ENCODE measurements around the gene CHST9. TPM values are rescaled to one million over a fixed set of nuclear protein-coding genes. Genes with fewer than 3 reads are reported as not detected.
"Not testable (repeated sequence)": the region's sequence is repeated elsewhere in the genome, so short reads cannot be mapped to it uniquely, and the experiment has no call there.

CHST9 gene
- total RNA-seq, 4 donors from 2014 or later = 0.53 to 4.5 (median 1.8) TPM

- 73 to 78% methylated on average over 4 of the region's 4 CpGs for WGBS, 2 donors
Observed at GRCh38 chr18:26978812-26979341, 206.2 kb downstream of the CHST9 start.

GRCh38 chr18:26977781-26978180, 207.3 kb downstream of the CHST9 start:
- no peaks in the 10 kb centered on the region for H3K4me1 ChIP-seq
- DNase-seq = no peak
- no peak for TF ChIP-seq CTCF (IDR thresholded peaks at IDR 0.05)
- no peak for TF ChIP-seq POLR2A (IDR thresholded peaks at IDR 0.05)
- no peak overlapping the region for H3K27ac ChIP-seq
- H3K27me3 ChIP-seq = no peaks in the 10 kb centered on the region
- 88 to 95% methylated on average over 1 of the region's 1 CpG for WGBS, 2 donors
- no peaks in the 10 kb centered on the region for H3K36me3 ChIP-seq
- no peak overlapping the region for H3K4me3 ChIP-seq
- intact Hi-C loops (cut with DNase I) = no loop called here
- no peaks in the 10 kb centered on the region for H3K9me3 ChIP-seq

More at GRCh38 chr18:26978812-26979341, 206.2 kb downstream of the CHST9 start:
- TF ChIP-seq POLR2A (IDR thresholded peaks at IDR 0.05) (no peak), CTCF (IDR thresholded peaks at IDR 0.05) (no peak)
- Histone ChIP-seq H3K27ac (no peak overlapping the region), H3K4me3 (no peak overlapping the region), H3K36me3 (no peaks in the 10 kb centered on the region), H3K4me1 (no peaks in the 10 kb centered on the region), H3K9me3 (no peaks in the 10 kb centered on the region), H3K27me3 (no peaks in the 10 kb centered on the region)
- DNase-seq = no peak
- intact Hi-C loops (cut with DNase I) = no loop called here

GRCh38 chr18:26976206-26976605, 208.9 kb downstream of the CHST9 start:
- Histone ChIP-seq H3K36me3 (no peaks in the 10 kb centered on the region), H3K4me3 (no peak overlapping the region), H3K9me3 (no peaks in the 10 kb centered on the region), H3K4me1 (no peaks in the 10 kb centered on the region), H3K27ac (no peak overlapping the region), H3K27me3 (no peaks in the 10 kb centered on the region)
- TF ChIP-seq CTCF (IDR thresholded peaks at IDR 0.05) (no peak), POLR2A (IDR thresholded peaks at IDR 0.05) (no peak)
- DNase-seq = no peak
- intact Hi-C loops (cut with DNase I) = no loop called here
- WGBS, 2 donors = 63 to 86% methylated on average over 2 of the region's 2 CpGs

- H3K9me3 ChIP-seq; H3K4me3 ChIP-seq; intact Hi-C loops (cut with DNase I); H3K36me3 ChIP-seq; H3K27ac ChIP-seq; DNase-seq; H3K4me1 ChIP-seq; H3K27me3 ChIP-seq: not testable (repeated sequence)
- WGBS, 2 donors = 90 to 92% methylated on average over 15 of the region's 15 CpGs
Observed at GRCh38 chr18:26972549-26972948, 212.6 kb downstream of the CHST9 start.

- H3K9me3 ChIP-seq = no peaks in the 10 kb centered on the region
- no peaks in the 10 kb centered on the region for H3K4me1 ChIP-seq
- TF ChIP-seq POLR2A (IDR thresholded peaks at IDR 0.05) (no peak), CTCF (IDR thresholded peaks at IDR 0.05) (no peak)
- no peak overlapping the region for H3K4me3 ChIP-seq
- no peak overlapping the region for H3K27ac ChIP-seq
- intact Hi-C loops (cut with DNase I) = no loop called here
- no peak for DNase-seq
- H3K27me3 ChIP-seq = no peaks in the 10 kb centered on the region
- WGBS, 2 donors = 10 to 100% methylated on average over 1 to 2 of the region's 8 CpGs
- no peaks in the 10 kb centered on the region for H3K36me3 ChIP-seq
Observed at GRCh38 chr18:26971409-26971808, 213.7 kb downstream of the CHST9 start.

GRCh38 chr18:26970637-26971036, 214.5 kb downstream of the CHST9 start:
- DNase-seq = no peak
- H3K4me3 ChIP-seq = no peak overlapping the region
- no peaks in the 10 kb centered on the region for H3K36me3 ChIP-seq
- TF ChIP-seq CTCF (IDR thresholded peaks at IDR 0.05) (no peak), POLR2A (IDR thresholded peaks at IDR 0.05) (no peak)
- no peaks in the 10 kb centered on the region for H3K27me3 ChIP-seq
- 34 to 60% methylated on average over 2 to 3 of the region's 4 CpGs for WGBS, 2 donors
- H3K9me3 ChIP-seq = no peaks in the 10 kb centered on the region
- no peak overlapping the region for H3K27ac ChIP-seq
- intact Hi-C loops (cut with DNase I) = no loop called here
- H3K4me1 ChIP-seq = no peaks in the 10 kb centered on the region
